ENCODE data around the gene FOXP1. TPM values are rescaled to one million over a fixed set of nuclear protein-coding genes. Genes with fewer than 3 reads are reported as not detected.

Gene FOXP1
- polyA plus RNA-seq, 1 experiment = 56.6 TPM

DNA sequence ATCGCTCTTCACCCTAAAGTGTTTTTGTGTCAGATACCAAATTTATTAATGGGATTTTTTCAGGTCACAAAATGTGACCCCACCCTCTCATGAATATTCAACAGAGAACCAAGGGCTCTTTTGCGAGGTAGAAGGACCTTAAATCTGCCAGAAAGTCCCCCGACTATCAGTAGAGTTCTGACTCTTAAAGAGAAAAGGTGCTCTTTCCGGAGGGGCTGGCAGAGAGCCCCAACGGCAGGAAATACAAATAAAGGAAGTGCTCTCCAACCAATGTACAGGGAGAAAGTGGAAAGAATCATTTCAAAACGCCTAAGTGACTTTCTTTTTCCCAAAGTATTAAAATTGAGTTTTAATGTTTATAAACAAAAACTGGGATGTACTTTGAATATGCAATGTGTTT, 517.2 kb downstream of the FOXP1 start:
- peak overlapping the region; percentile 39 for H3K27ac ChIP-seq (ENCODE audit: low read depth, low read length)

DNA sequence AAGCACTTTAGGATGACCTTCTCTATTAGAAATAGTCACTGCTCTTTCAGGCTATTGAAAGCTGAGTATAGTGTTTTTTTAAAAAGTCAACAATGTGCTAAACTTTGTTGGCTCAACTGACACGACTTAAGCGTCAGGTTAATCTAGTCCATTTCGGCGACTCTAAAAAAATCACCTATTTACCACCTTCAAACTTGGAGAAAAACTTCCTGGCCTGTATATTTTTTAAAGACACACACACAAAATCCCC, 517.8 kb downstream of the FOXP1 start:
- CTCF ChIA-PET = interaction anchor here (1.1 kb wide), 1 partner anchor 59 kb away, joined by 3 read pairs; no protein-coding TSS in a partner anchor

More for the DNA sequence above, 517.2 kb downstream of the FOXP1 start:
- no peaks in the 10 kb centered on the region for H3K27me3 ChIP-seq (ENCODE audit: control insufficient read depth, insufficient read depth, low read length)
- ChIA-PET CTCF (no interaction called here), POLR2A (no interaction called here)
- no peaks in the 10 kb centered on the region; the same call in 1 of the 2 replicates for H3K9me3 ChIP-seq (ENCODE audit: control insufficient read depth, insufficient read depth, low read length)
- H3K4me3 ChIP-seq (ENCODE audit: low read depth, low read length) = no peak overlapping the region
- no peak for DNase-seq (ENCODE audit: low read depth, low spot score)
- TF ChIP-seq, protein P1, sequence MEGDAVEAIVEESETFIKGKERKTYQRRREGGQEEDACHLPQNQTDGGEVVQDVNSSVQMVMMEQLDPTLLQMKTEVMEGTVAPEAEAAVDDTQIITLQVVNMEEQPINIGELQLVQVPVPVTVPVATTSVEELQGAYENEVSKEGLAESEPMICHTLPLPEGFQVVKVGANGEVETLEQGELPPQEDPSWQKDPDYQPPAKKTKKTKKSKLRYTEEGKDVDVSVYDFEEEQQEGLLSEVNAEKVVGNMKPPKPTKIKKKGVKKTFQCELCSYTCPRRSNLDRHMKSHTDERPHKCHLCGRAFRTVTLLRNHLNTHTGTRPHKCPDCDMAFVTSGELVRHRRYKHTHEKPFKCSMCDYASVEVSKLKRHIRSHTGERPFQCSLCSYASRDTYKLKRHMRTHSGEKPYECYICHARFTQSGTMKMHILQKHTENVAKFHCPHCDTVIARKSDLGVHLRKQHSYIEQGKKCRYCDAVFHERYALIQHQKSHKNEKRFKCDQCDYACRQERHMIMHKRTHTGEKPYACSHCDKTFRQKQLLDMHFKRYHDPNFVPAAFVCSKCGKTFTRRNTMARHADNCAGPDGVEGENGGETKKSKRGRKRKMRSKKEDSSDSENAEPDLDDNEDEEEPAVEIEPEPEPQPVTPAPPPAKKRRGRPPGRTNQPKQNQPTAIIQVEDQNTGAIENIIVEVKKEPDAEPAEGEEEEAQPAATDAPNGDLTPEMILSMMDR (IDR thresholded peaks at IDR 0.05; ENCODE audit: low read depth, low read length) = no peak

DNA sequence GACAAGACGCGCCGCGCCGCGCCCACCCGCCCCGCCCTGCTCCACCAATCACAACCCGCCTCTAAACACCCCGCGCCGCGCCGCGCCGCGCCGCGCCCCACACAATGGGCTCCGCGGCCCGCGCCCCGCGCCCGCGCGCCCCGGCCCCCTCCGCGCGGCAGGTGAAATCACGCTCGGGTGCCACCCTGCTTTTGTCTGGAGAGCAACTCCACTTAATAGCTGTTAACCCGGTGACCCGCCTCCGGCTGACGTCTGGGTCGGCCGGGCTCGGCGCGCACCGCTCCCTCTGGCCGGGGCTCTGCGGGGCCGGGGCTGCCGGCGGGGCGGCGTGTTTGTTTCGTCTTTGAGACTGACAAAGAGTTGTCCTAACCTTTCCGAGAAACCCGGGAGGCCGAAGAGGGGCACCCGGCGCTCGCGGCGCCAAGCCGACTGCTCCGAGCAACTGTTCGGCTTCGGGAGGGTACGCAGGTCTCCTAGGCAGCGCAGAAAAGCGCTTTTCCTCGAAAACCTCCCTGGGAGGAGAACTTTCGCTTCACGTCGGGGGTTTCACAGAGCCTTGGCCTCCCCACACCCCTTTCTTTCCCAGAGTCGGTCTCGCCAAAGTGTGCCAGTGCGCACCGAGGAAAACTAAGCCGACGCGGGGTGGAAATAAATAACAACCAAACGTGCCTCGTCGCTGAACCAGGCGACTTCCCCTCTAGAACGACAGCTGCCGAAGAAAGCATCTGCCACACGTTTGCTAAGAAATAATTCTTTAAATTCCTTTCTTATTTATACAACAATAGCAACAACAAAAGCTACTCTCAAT, 518.4 kb downstream of the FOXP1 start:
- ChIA-PET POLR2A (no interaction called here), CTCF (interaction anchor here (1.1 kb wide), 1 partner anchor 59 kb away, joined by 3 read pairs; no protein-coding TSS in a partner anchor)
- Histone ChIP-seq H3K27ac (ENCODE audit: low read depth, low read length) (peak overlapping the region; percentile 95), H3K9me3 (ENCODE audit: control insufficient read depth, insufficient read depth, low read length) (no peaks in the 10 kb centered on the region; the same call in 1 of the 2 replicates), H3K4me3 (ENCODE audit: low read depth, low read length) (peak overlapping the region; percentile 67), H3K27me3 (ENCODE audit: control insufficient read depth, insufficient read depth, low read length) (no peaks in the 10 kb centered on the region)
- TF ChIP-seq, protein P1 (IDR thresholded peaks at IDR 0.05; ENCODE audit: low read depth, low read length) = no peak
- DNase-seq (ENCODE audit: low read depth, low spot score) = no peak

More for the DNA sequence above, 517.8 kb downstream of the FOXP1 start:
- DNase-seq (ENCODE audit: low read depth, low spot score) = no peak
- TF ChIP-seq, protein P1 (IDR thresholded peaks at IDR 0.05; ENCODE audit: low read depth, low read length) = no peak
- H3K27me3 ChIP-seq (ENCODE audit: control insufficient read depth, insufficient read depth, low read length) = no peaks in the 10 kb centered on the region
- H3K27ac ChIP-seq (ENCODE audit: low read depth, low read length) = peak overlapping the region; percentile 95
- no peaks in the 10 kb centered on the region; the same call in 1 of the 2 replicates for H3K9me3 ChIP-seq (ENCODE audit: control insufficient read depth, insufficient read depth, low read length)
- H3K4me3 ChIP-seq (ENCODE audit: low read depth, low read length) = peak overlapping the region; percentile 67
- POLR2A ChIA-PET = no interaction called here

DNA sequence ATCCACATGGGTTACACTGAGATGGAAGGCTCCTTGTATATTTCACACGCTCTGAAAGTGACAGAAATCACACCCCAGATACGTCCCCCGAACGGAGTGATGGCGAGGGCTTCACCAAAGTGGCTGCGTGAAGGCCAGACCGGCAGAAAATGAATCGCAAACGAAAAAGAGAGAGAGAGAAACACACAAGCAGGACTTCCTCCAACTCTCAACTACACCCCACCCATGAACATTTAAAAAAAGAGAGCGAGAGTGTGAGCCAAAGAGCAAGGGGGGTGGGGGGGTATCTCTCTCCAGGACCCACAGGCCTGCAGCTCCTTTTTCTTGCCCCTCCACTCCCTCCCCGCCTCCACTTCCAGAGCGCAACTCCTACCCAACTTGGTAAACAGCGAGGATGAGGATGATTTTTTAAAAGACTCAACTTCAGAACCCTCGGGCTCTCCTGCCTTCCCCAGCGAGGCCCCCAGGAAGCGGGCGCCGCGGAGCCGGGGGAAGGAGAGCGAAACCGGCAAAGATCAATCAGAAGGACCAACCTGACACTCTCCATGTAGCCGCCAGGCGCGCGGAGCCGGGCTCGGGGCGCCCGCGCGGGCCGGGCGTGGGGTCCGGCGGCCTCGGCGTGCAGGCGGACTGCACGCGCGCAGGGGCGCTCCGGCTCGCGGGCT, 519.1 kb downstream of the FOXP1 start:
- Histone ChIP-seq H3K4me3 (ENCODE audit: low read depth, low read length) (peak overlapping the region; percentile 91), H3K9me3 (ENCODE audit: control insufficient read depth, insufficient read depth, low read length) (no peaks in the 10 kb centered on the region; the same call in 1 of the 2 replicates), H3K27me3 (ENCODE audit: control insufficient read depth, insufficient read depth, low read length) (no peaks in the 10 kb centered on the region), H3K27ac (ENCODE audit: low read depth, low read length) (peak overlapping the region; percentile 90)
- DNase-seq (ENCODE audit: low read depth, low spot score) = no peak
- POLR2A ChIA-PET = no interaction called here
- CTCF ChIA-PET = no interaction called here
- TF ChIP-seq, protein P1 (IDR thresholded peaks at IDR 0.05; ENCODE audit: low read depth, low read length) = no peak

DNA sequence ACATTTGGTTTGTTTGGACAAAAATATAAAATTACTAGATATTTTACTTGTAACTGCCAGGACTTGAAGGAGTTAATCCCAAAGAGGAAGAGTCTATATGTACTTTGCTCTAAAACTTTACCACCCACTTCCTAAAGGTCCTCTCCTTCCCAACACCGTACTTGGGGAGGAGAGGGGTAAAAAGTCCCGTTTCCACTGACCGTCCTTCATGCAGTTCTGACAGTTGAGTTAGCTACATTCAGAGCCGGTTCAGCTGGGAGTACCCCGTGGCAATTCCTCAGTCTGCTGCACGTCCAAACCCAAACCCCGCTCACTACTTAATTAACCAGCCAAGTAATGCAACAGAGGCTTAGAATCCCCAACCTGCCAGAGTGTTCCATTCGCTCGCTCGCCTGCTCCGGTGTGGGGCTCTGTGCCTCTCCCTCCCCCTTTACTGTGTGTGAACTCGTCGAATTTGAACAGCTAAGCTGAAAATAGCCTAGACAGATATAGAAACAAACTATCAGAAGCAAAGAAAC, 519.7 kb downstream of the FOXP1 start:
- CTCF ChIA-PET = no interaction called here
- TF ChIP-seq, protein P1 (IDR thresholded peaks at IDR 0.05; ENCODE audit: low read depth, low read length) = no peak
- Histone ChIP-seq H3K9me3 (ENCODE audit: control insufficient read depth, insufficient read depth, low read length) (no peaks in the 10 kb centered on the region; the same call in 1 of the 2 replicates), H3K27me3 (ENCODE audit: control insufficient read depth, insufficient read depth, low read length) (no peaks in the 10 kb centered on the region), H3K4me3 (ENCODE audit: low read depth, low read length) (peak overlapping the region; percentile 91), H3K27ac (ENCODE audit: low read depth, low read length) (peak overlapping the region; percentile 90)
- POLR2A ChIA-PET = no interaction called here
- no peak for DNase-seq (ENCODE audit: low read depth, low spot score)

Data from AG04450 (cell line).